B cell (primary cell): ENCODE data around the gene AMPH. TPM values are rescaled to one million over a fixed set of nuclear protein-coding genes. Genes with fewer than 3 reads are reported as not detected.

Experiments
- ATAC-seq: fragments of 200-7000 bp; cut with Tn5 transposase; one replicate; pipeline ENCODE4 v1.10.0; 2021; ENCODE audit warnings: low read depth, mild to moderate bottlenecking, moderate number of reproducible peaks, moderate library complexity
- CTCF ChIA-PET: fragments of 350-600 bp; sonication (Branson Sonifier 250); formaldehyde crosslinking; loops from one replicate; lab custom pipeline; 2021; ENCODE audit warnings: antibody characterized with exemption, inconsistent platforms; lab: Charles Lee
- POLR2A ChIA-PET: fragments of 350-600 bp; sonication (Branson Sonifier 250); formaldehyde crosslinking; loops from one replicate; lab custom pipeline; 2021; ENCODE audit warnings: antibody characterized with exemption; lab: Charles Lee
- DNase-seq: peaks from one replicate; pipeline ENCODE4 v3.0.0; 2013
- H2AFZ ChIP-seq: 2 replicates; pipeline ENCODE4 v1.6.1; 2012; ENCODE audit warnings: mild to moderate bottlenecking, low read depth, low read length; ENCODE audit not compliant: insufficient read depth, poor library complexity, severe bottlenecking
- H3K27ac ChIP-seq, 2 donors: 1 replicate in 1 of 2; 2 replicates in 1 of 2; pipeline ENCODE4 v1.5.1; 2012 to 2013; ENCODE audit warnings: low read length in 2 of 2, mild to moderate bottlenecking in 2 of 2, moderate library complexity in 1 of 2
- H3K27me3 ChIP-seq, 4 experiments: fragments of 200-600 bp in 1 of 4; sonication (generic) in 1 of 4; replicated peaks in 1 of 4; 1 replicate in 2 of 4; 2 replicates in 2 of 4; pipeline versions ENCODE4 v1.6.1 to v1.7.0; 2013 to 2016; ENCODE audit warnings: low read length in 3 of 4, mild to moderate bottlenecking in 2 of 4, mixed read lengths in 1 of 4, moderate library complexity in 1 of 4; ENCODE audit not compliant: insufficient read depth in 4 of 4, control insufficient read depth in 3 of 4; ENCODE audit errors: control extremely low read depth in 1 of 4
- H3K36me3 ChIP-seq, 2 experiments: replicated peaks in 1 of 2; 1 replicate in 1 of 2; 2 replicates in 1 of 2; pipeline versions ENCODE4 v1.6.1 to v1.7.1; 2013; ENCODE audit warnings: low read length in 1 of 2; ENCODE audit not compliant: insufficient read depth in 2 of 2, control insufficient read depth in 1 of 2; ENCODE audit errors: control extremely low read depth in 1 of 2, extremely low read depth in 1 of 2
- H3K4me1 ChIP-seq, 2 donors: fragments of 200-600 bp in 1 of 2; sonication (generic) in 1 of 2; 1 replicate in 1 of 2; 2 replicates in 1 of 2; pipeline versions ENCODE4 v1.5.1 to v1.6.1; 2013 to 2017; ENCODE audit warnings: low read length in 2 of 2; ENCODE audit not compliant: control insufficient read depth in 2 of 2, insufficient read depth in 2 of 2
- H3K4me2 ChIP-seq: replicated peaks from 2 replicates; pipeline ENCODE3; 2012; ENCODE audit warnings: mild to moderate bottlenecking, low read depth, low read length; ENCODE audit not compliant: poor library complexity, severe bottlenecking
- H3K4me3 ChIP-seq, 5 experiments: fragments of 200-600 bp in 1 of 5; sonication (generic) in 1 of 5; 1 replicate in 3 of 5; 2 replicates in 2 of 5; pipeline versions ENCODE4 v1.5.1 to v1.7.0; 2011 to 2016; ENCODE audit warnings: low read length in 4 of 5, mild to moderate bottlenecking in 4 of 5, low read depth in 2 of 5, control low read depth in 1 of 5, moderate library complexity in 1 of 5; ENCODE audit not compliant: insufficient read depth in 1 of 5; ENCODE audit errors: control extremely low read depth in 1 of 5, extremely low read depth in 1 of 5
- H3K79me2 ChIP-seq: fragments of 200-600 bp; sonication (generic); one replicate; pipeline ENCODE4 v1.6.0; 2016; ENCODE audit warnings: low read length; ENCODE audit not compliant: control insufficient read depth, insufficient read depth
- H3K9ac ChIP-seq: fragments of 200-600 bp; sonication (generic); 2 replicates; pipeline ENCODE4 v1.6.1; 2017; ENCODE audit warnings: mild to moderate bottlenecking, low read length, moderate library complexity
- H3K9me3 ChIP-seq, 3 donors: one replicate each; pipeline versions ENCODE4 v1.6.1 to v1.7.1; 2013; ENCODE audit warnings: low read length in 2 of 3; ENCODE audit not compliant: control insufficient read depth in 2 of 3, insufficient read depth in 1 of 3; ENCODE audit errors: control extremely low read depth in 1 of 3
- H4K20me1 ChIP-seq: 2 replicates; pipeline ENCODE4 v1.6.0; 2012; ENCODE audit warnings: mild to moderate bottlenecking, low read length; ENCODE audit not compliant: insufficient read depth, control insufficient read depth, poor library complexity, severe bottlenecking
- H3K27ac Mint-ChIP-seq: one replicate; pipeline ENCODE4 v1.8.0; 2021; ENCODE audit warnings: mixed read lengths
- H3K27me3 Mint-ChIP-seq: one replicate; pipeline ENCODE4 v1.8.0; 2021; ENCODE audit warnings: mixed read lengths
- H3K4me1 Mint-ChIP-seq: one replicate; pipeline ENCODE4 v1.8.0; 2021; ENCODE audit warnings: mixed read lengths
- H3K4me3 Mint-ChIP-seq: one replicate; pipeline ENCODE4 v1.8.0; 2021; ENCODE audit warnings: mixed read lengths
- H3K9me3 Mint-ChIP-seq: one replicate; pipeline ENCODE4 v1.8.0; 2022; ENCODE audit warnings: mixed read lengths; ENCODE audit not compliant: insufficient read depth
- CTCF ChIP-seq: fragments of 200-600 bp; IDR thresholded peaks from one replicate; pipeline ENCODE4 v1.8.0; 2022; ENCODE audit warnings: antibody characterized with exemption, mild to moderate bottlenecking
- EZH2 ChIP-seq: IDR thresholded peaks from 2 replicates; pipeline ENCODE4 v1.6.1; 2012; ENCODE audit warnings: borderline replicate concordance, low read depth, mild to moderate bottlenecking, moderate library complexity, low read length; ENCODE audit not compliant: insufficient read depth, poor library complexity, severe bottlenecking
- WGBS: methylation state at CpG from one replicate; pipeline ENCODE4 v1.1.5; 2013; ENCODE audit warnings: missing lambda C conversion rate; ENCODE audit not compliant: insufficient coverage; 5-methylcytosine and 5-hydroxymethylcytosine counted together
- intact Hi-C: fragments of 100-400 bp; cut with micrococcal nuclease; formaldehyde crosslinking; loops from one replicate; pipeline ENCODE4 v1.10.0; 2022
- polyA plus RNA-seq: library from polyadenylated mRNA; depleted of rRNA; stranded (reverse); fragments of >200 nt; gene quantifications from 2 replicates; pipeline ENCODE4 v1.2.3, GENCODE V29; 2012
- total RNA-seq, 2 donors: library from RNA; stranded (reverse); fragments of 120-200 nt in 1 of 2; gene quantifications; 1 replicate in 1 of 2; 2 replicates in 1 of 2; pipeline versions ENCODE4 v1.2.3 to v1.2.4, GENCODE V29; 2013 to 2022

The AMPH gene
- total and polyA plus RNA-seq, 2 donors (not counting 1 experiment from before 2014, with no cell fraction given), result not detected

- POLR2A ChIA-PET, result no interaction called here
- Histone ChIP-seq H3K9ac (no peak overlapping the region), H4K20me1 (no peaks in the 10 kb centered on the region), H3K27me3 (peaks cover 0 to 7% (median 0%) of the 10 kb centered on the region in 4 experiments), H3K9me3 (no peaks in the 10 kb centered on the region), H3K4me1 (no peaks in the 10 kb centered on the region), H3K27ac (no peak overlapping the region), H3K4me2 (no peak overlapping the region), H3K4me3 (no peak overlapping the region), H2AFZ (no peak overlapping the region), H3K36me3 (no peaks in the 10 kb centered on the region), H3K79me2 (no peaks in the 10 kb centered on the region)
- H3K4me3 Mint-ChIP-seq, result no peak overlapping the region
- no peak overlapping the region for H3K27ac Mint-ChIP-seq
- CTCF ChIA-PET, result no interaction called here
- WGBS, result 82% methylated on average over 5 of the region's 6 CpGs
- no peak for DNase-seq
- H3K4me1 Mint-ChIP-seq, result no peaks in the 10 kb centered on the region
- no peaks in the 10 kb centered on the region for H3K9me3 Mint-ChIP-seq
- no peak for TF ChIP-seq CTCF
- no peak for TF ChIP-seq EZH2
- no peak for ATAC-seq
- intact Hi-C loops, result no loop called here
- H3K27me3 Mint-ChIP-seq, result peaks cover 25% of the 10 kb centered on the region
These were observed 128.3 kb downstream of the AMPH start for GRCh38 chr7:38502848-38503247.

- peaks cover 25% of the 10 kb centered on the region for H3K27me3 Mint-ChIP-seq
- no peaks in the 10 kb centered on the region for H3K4me1 Mint-ChIP-seq
- H3K9me3 Mint-ChIP-seq, result no peaks in the 10 kb centered on the region
- no peak overlapping the region for H3K27ac Mint-ChIP-seq
- Histone ChIP-seq H3K27me3 (peaks cover 0 to 7% (median 0%) of the 10 kb centered on the region in 4 experiments), H2AFZ (no peak overlapping the region), H3K79me2 (no peaks in the 10 kb centered on the region), H3K36me3 (no peaks in the 10 kb centered on the region), H3K4me2 (no peak overlapping the region), H3K9me3 (no peaks in the 10 kb centered on the region), H3K4me3 (no peak overlapping the region), H3K27ac (no peak overlapping the region), H4K20me1 (no peaks in the 10 kb centered on the region), H3K9ac (no peak overlapping the region), H3K4me1 (no peaks in the 10 kb centered on the region)
- WGBS, result 96% methylated on average over 3 of the region's 4 CpGs
- CTCF ChIA-PET, result no interaction called here
- POLR2A ChIA-PET, result no interaction called here
- DNase-seq, result no peak
- no peak for TF ChIP-seq EZH2
- TF ChIP-seq CTCF, result no peak
- no peak for ATAC-seq
- H3K4me3 Mint-ChIP-seq, result no peak overlapping the region
- intact Hi-C loops, result no loop called here
These were observed 128.9 kb downstream of the AMPH start for GRCh38 chr7:38502289-38502688.
